Uterine smooth muscle cell (primary cell): ENCODE results near the gene OPN1MW2. TPM values are rescaled to one million over a fixed set of nuclear protein-coding genes. Genes with fewer than 3 reads are reported as not detected.

Experiments
- total RNA-seq: library from RNA; depleted of rRNA; stranded (reverse); fragments of >200 nt; gene quantifications from 2 replicates; pipeline ENCODE4 v1.2.3, GENCODE V29; 2014

OPN1MW2 gene
- total RNA-seq, result not detected in 2 replicates

DNA sequence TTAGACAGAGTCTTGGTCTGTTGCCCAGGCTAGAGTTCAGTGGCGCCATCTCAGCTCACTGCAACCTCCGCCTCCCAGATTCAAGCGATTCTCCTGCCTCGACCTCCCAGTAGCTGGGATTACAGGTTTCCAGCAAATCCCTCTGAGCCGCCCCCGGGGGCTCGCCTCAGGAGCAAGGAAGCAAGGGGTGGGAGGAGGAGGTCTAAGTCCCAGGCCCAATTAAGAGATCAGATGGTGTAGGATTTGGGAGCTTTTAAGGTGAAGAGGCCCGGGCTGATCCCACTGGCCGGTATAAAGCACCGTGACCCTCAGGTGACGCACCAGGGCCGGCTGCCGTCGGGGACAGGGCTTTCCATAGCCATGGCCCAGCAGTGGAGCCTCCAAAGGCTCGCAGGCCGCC lies at the start of gene OPN1MW2:
TSS of gene OPN1MW2 (plus strand) at position 301 of the 400 bp plus-strand sequence. CDS start at position 361, 60 bp downstream.

DNA sequence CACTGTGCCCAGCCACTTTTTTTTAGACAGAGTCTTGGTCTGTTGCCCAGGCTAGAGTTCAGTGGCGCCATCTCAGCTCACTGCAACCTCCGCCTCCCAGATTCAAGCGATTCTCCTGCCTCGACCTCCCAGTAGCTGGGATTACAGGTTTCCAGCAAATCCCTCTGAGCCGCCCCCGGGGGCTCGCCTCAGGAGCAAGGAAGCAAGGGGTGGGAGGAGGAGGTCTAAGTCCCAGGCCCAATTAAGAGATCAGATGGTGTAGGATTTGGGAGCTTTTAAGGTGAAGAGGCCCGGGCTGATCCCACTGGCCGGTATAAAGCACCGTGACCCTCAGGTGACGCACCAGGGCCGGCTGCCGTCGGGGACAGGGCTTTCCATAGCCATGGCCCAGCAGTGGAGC lies 37.3 kb upstream of the OPN1MW2 start, which contains the start of gene OPN1MW:
TSS of gene OPN1MW (plus strand) at position 301 of the 400 bp plus-strand sequence. CDS start at position 383, 82 bp downstream.

DNA sequence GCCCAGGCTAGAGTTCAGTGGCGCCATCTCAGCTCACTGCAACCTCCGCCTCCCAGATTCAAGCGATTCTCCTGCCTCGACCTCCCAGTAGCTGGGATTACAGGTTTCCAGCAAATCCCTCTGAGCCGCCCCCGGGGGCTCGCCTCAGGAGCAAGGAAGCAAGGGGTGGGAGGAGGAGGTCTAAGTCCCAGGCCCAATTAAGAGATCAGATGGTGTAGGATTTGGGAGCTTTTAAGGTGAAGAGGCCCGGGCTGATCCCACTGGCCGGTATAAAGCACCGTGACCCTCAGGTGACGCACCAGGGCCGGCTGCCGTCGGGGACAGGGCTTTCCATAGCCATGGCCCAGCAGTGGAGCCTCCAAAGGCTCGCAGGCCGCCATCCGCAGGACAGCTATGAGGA lies 37.7 kb downstream of the OPN1MW2 start, which contains the start of gene OPN1MW3:
TSS of gene OPN1MW3 (plus strand) at position 301 of the 400 bp plus-strand sequence. CDS start at position 339, 38 bp downstream.

Other genes starting within 250 kb of the OPN1MW2 start
- 14.6 and 21.1 TPM in 2 replicates for gene HCFC1, start 247.9 kb upstream of the OPN1MW2 start, total RNA-seq
- gene TMEM187, start 247.0 kb upstream of the OPN1MW2 start, total RNA-seq, result 6.1 and 7.5 TPM in 2 replicates
- 92.7 and 97.1 TPM in 2 replicates for gene IRAK1, start 199.9 kb upstream of the OPN1MW2 start, total RNA-seq
- gene MECP2, start 122.0 kb upstream of the OPN1MW2 start, total RNA-seq, result 24.7 and 29.8 TPM in 2 replicates
- not detected in 2 replicates for gene OPN1LW, start 75.5 kb upstream of the OPN1MW2 start, total RNA-seq
- not detected in 2 replicates for gene OPN1MW, start 37.2 kb upstream of the OPN1MW2 start, total RNA-seq
- gene OPN1MW3, start 37.8 kb downstream of the OPN1MW2 start, total RNA-seq, result not detected in 2 replicates
- gene TEX28, start 75.4 kb downstream of the OPN1MW2 start, total RNA-seq, result not detected in 2 replicates
- not detected in 2 replicates for gene TKTL1, start 76.0 kb downstream of the OPN1MW2 start, total RNA-seq
- gene FLNA, start 154.9 kb downstream of the OPN1MW2 start, total RNA-seq, result 2,419 and 3,747 TPM in 2 replicates
- gene EMD, start 159.5 kb downstream of the OPN1MW2 start, total RNA-seq, result 17.1 and 20.6 TPM in 2 replicates
- gene RPL10, start 178.6 kb downstream of the OPN1MW2 start, total RNA-seq, result 2,853 and 3,007 TPM in 2 replicates
- 31.5 and 54.7 TPM in 2 replicates for gene DNASE1L1, start 189.5 kb downstream of the OPN1MW2 start, total RNA-seq
- gene TAFAZZIN, start 191.8 kb downstream of the OPN1MW2 start, total RNA-seq, result 16.3 and 19.1 TPM in 2 replicates
- 58.3 and 72.5 TPM in 2 replicates for gene ATP6AP1, start 208.9 kb downstream of the OPN1MW2 start, total RNA-seq
- 110 and 115 TPM in 2 replicates for gene GDI1, start 217.4 kb downstream of the OPN1MW2 start, total RNA-seq
- gene FAM50A, start 224.4 kb downstream of the OPN1MW2 start, total RNA-seq, result 89.5 and 112 TPM in 2 replicates
- 19.2 and 26.2 TPM in 2 replicates for gene PLXNA3, start 238.5 kb downstream of the OPN1MW2 start, total RNA-seq